ENCODE measurements around the gene SCFD1. TPM values are rescaled to one million over a fixed set of nuclear protein-coding genes. Genes with fewer than 3 reads are reported as not detected.

Gene SCFD1
- total and polyA plus RNA-seq, 10 of the 15 experiments (the other 5 are each of a cell fraction or from before 2014, with no cell fraction given): 61.5 to 98.4 (median 82.5) TPM

GRCh38 chr14:30698463-30698862, 76.3 kb downstream of the SCFD1 start:
- no peak overlapping the region for H2AFZ ChIP-seq (ENCODE audit: control insufficient read depth, low read depth, low read length)
- WGBS (ENCODE audit: insufficient coverage, insufficient replicate concordance, low lambda C conversion rate, missing lambda C conversion rate): 99% methylated on average over 5 of the region's 5 CpGs
- no peak overlapping the region for H3K27ac ChIP-seq (ENCODE audit: control insufficient read depth, insufficient read depth)
- H4K20me1 ChIP-seq (ENCODE audit: control insufficient read depth, insufficient read depth): no peaks in the 10 kb centered on the region
- no peak overlapping the region for H3K4me2 ChIP-seq (ENCODE audit: control insufficient read depth, insufficient read depth)
- no TSS peak for BruUV-seq (replicated peaks)
- no peak for FAIRE-seq
- H3K27me3 ChIP-seq (replicated peaks in 1 of 2; ENCODE audit: control insufficient read depth in 2 of 2, insufficient read depth in 2 of 2, low read length in 1 of 2): no peaks in the 10 kb centered on the region
- no peak for DNase-seq (ENCODE audit: low read depth, low spot score)
- H3K9me3 ChIP-seq (replicated peaks; ENCODE audit: control insufficient read depth, insufficient read depth, low read length): no peaks in the 10 kb centered on the region
- ChIA-PET SMC1A (ENCODE audit: uncharacterized antibody, unreplicated experiment) (interaction anchor here (2.7 kb wide), 1 partner anchor 9 kb away, joined by 10 read pairs; no protein-coding TSS in a partner anchor), CTCF (interaction anchor here (1.5 kb wide), 1 partner anchor 17 kb away, joined by 3 read pairs; no protein-coding TSS in a partner anchor), POLR2A (no interaction called here), RAD21 (ENCODE audit: unreplicated experiment) (no interaction called here)
- peaks cover 4 to 16% of the 10 kb centered on the region in 2 experiments for H3K36me3 ChIP-seq (ENCODE audit: control insufficient read depth in 2 of 2, insufficient read depth in 2 of 2, low read length in 1 of 2)
- H3K4me3 ChIP-seq: no peak overlapping the region
- intact Hi-C loops (cut with micrococcal nuclease; ENCODE audit: unreplicated experiment) (no loop called here), in situ Hi-C loops (cut with MboI) (no loop called here)
- TF ChIP-seq ZNF217 (IDR thresholded peaks at IDR 0.05) (no peak), SREBF2 (IDR thresholded peaks at IDR 0.05; ENCODE audit: low read length) (no peak), FOXK2 (IDR thresholded peaks at IDR 0.05) (0 out of 2 replicates have a peak, but pooled peaks have one; percentile 14), SP1 (IDR thresholded peaks at IDR 0.05; ENCODE audit: low read depth, low read length) (no peak)
- H3K9ac ChIP-seq (ENCODE audit: control insufficient read depth, insufficient read depth, low read length): no peak overlapping the region
- no peaks in the 10 kb centered on the region for H3K79me2 ChIP-seq (ENCODE audit: control insufficient read depth, insufficient read depth, low read length)
- ATAC-seq: no peak
- H3K4me1 ChIP-seq (ENCODE audit: control insufficient read depth, insufficient read depth, low read length): no peaks in the 10 kb centered on the region

- Histone ChIP-seq H3K4me3 (no peak overlapping the region), H3K9me3 (replicated peaks; ENCODE audit: control insufficient read depth, insufficient read depth, low read length) (no peaks in the 10 kb centered on the region), H3K4me1 (ENCODE audit: control insufficient read depth, insufficient read depth, low read length) (no peaks in the 10 kb centered on the region), H3K4me2 (ENCODE audit: control insufficient read depth, insufficient read depth) (no peak overlapping the region), H3K79me2 (ENCODE audit: control insufficient read depth, insufficient read depth, low read length) (no peaks in the 10 kb centered on the region), H3K36me3 (ENCODE audit: control insufficient read depth in 2 of 2, insufficient read depth in 2 of 2, low read length in 1 of 2) (peaks cover 0 to 10% of the 10 kb centered on the region in 2 experiments; a peak in 2 of 4 replicates), H3K27me3 (replicated peaks in 1 of 2; ENCODE audit: control insufficient read depth in 2 of 2, insufficient read depth in 2 of 2, low read length in 1 of 2) (no peaks in the 10 kb centered on the region), H2AFZ (ENCODE audit: control insufficient read depth, low read depth, low read length) (no peak overlapping the region), H3K27ac (ENCODE audit: control insufficient read depth, insufficient read depth) (no peak overlapping the region), H3K9ac (ENCODE audit: control insufficient read depth, insufficient read depth, low read length) (no peak overlapping the region), H4K20me1 (ENCODE audit: control insufficient read depth, insufficient read depth) (no peaks in the 10 kb centered on the region)
- TF ChIP-seq POU2F2 (IDR thresholded peaks at IDR 0.05; ENCODE audit: borderline replicate concordance, low read depth, low read length): no peak
- TF ChIP-seq, protein P1, sequence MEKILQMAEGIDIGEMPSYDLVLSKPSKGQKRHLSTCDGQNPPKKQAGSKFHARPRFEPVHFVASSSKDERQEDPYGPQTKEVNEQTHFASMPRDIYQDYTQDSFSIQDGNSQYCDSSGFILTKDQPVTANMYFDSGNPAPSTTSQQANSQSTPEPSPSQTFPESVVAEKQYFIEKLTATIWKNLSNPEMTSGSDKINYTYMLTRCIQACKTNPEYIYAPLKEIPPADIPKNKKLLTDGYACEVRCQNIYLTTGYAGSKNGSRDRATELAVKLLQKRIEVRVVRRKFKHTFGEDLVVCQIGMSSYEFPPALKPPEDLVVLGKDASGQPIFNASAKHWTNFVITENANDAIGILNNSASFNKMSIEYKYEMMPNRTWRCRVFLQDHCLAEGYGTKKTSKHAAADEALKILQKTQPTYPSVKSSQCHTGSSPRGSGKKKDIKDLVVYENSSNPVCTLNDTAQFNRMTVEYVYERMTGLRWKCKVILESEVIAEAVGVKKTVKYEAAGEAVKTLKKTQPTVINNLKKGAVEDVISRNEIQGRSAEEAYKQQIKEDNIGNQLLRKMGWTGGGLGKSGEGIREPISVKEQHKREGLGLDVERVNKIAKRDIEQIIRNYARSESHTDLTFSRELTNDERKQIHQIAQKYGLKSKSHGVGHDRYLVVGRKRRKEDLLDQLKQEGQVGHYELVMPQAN (conservative IDR thresholded peaks at IDR 0.05): no peak
- TF ChIP-seq ZSCAN29 (IDR thresholded peaks at IDR 0.05): no peak
- no peak for TF ChIP-seq YY1 (IDR thresholded peaks at IDR 0.05; ENCODE audit: low read depth, low read length)
- no peak for TF ChIP-seq ATF3 (IDR thresholded peaks at IDR 0.05; ENCODE audit: borderline replicate concordance, extremely low read depth, low read depth, low read length)
- TF ChIP-seq RAD21 (IDR thresholded peaks at IDR 0.05; ENCODE audit: insufficient read depth, low read depth, low read length): no peak
- no peak for TF ChIP-seq KLF5 (IDR thresholded peaks at IDR 0.05; ENCODE audit: partially characterized antibody)
- no peak for TF ChIP-seq E2F8 (IDR thresholded peaks at IDR 0.05; ENCODE audit: low read depth, partially characterized antibody)
- no peak for TF ChIP-seq GATAD2B (conservative IDR thresholded peaks at IDR 0.05; ENCODE audit: low read depth)
- in situ Hi-C loops (cut with MboI) (no loop called here), intact Hi-C loops (cut with micrococcal nuclease; ENCODE audit: unreplicated experiment) (no loop called here)
- ChIA-PET CTCF (interaction anchor here (1.2 kb wide), 1 partner anchor 11 kb away, joined by 3 read pairs; no protein-coding TSS in a partner anchor), RAD21 (ENCODE audit: unreplicated experiment) (no interaction called here), POLR2A (no interaction called here), SMC1A (ENCODE audit: uncharacterized antibody, unreplicated experiment) (interaction anchor here (2.6 to 2.9 kb wide), 2 partner anchors 10 to 13 kb away, joined by 7 to 10 read pairs; no protein-coding TSS in a partner anchor)
- no peak for DNase-seq (ENCODE audit: low read depth, low spot score)
- no TSS peak for BruUV-seq (replicated peaks)
- ATAC-seq: no peak
- no peak for FAIRE-seq
- 98% methylated on average over 2 of the region's 2 CpGs for WGBS (ENCODE audit: insufficient coverage, insufficient replicate concordance, low lambda C conversion rate, missing lambda C conversion rate)
Measured at GRCh38 chr14:30706704-30707103, 84.6 kb downstream of the SCFD1 start.
